Activated CD8-positive, alpha-beta T cell treated with anti-CD3 and anti-CD28 coated beads, Interleukin-2, amount 10 ng/mL, durations not matched to agents 7 days and 5 days (primary cell): ENCODE results near the gene HPCAL1. TPM values are rescaled to one million over a fixed set of nuclear protein-coding genes. Genes with fewer than 3 reads are reported as not detected.

ENCODE experiments used
- ATAC-seq: fragments of 150-1000 bp; cut with Tn5 transposase; one replicate; pipeline ENCODE4 v1.10.0; 2021; ENCODE audit warnings: moderate library complexity
- CTCF ChIA-PET: fragments of 350-600 bp; sonication (Branson Sonifier 250); formaldehyde crosslinking; loops from one replicate; lab custom pipeline; 2021; ENCODE audit warnings: antibody characterized with exemption; lab: Charles Lee
- POLR2A ChIA-PET: fragments of 350-600 bp; sonication (Branson Sonifier 250); formaldehyde crosslinking; loops from one replicate; lab custom pipeline; 2021; ENCODE audit warnings: antibody characterized with exemption; lab: Charles Lee
- DNase-seq: peaks from one replicate; pipeline ENCODE4 v3.0.0-alpha.2; 2020
- H3K27ac Mint-ChIP-seq: one replicate; pipeline ENCODE4 v1.8.0; 2021; ENCODE audit warnings: mild to moderate bottlenecking, mixed read lengths
- H3K27me3 Mint-ChIP-seq: one replicate; pipeline ENCODE4 v1.8.0; 2021; ENCODE audit warnings: low read depth, mixed read lengths
- H3K36me3 Mint-ChIP-seq: one replicate; pipeline ENCODE4 v1.8.0; 2021; ENCODE audit warnings: low read depth, mixed read lengths
- H3K4me1 Mint-ChIP-seq: one replicate; pipeline ENCODE4 v1.8.0; 2021; ENCODE audit warnings: low read depth, mixed read lengths
- H3K4me3 Mint-ChIP-seq: one replicate; pipeline ENCODE4 v1.8.0; 2021; ENCODE audit warnings: mild to moderate bottlenecking, mixed read lengths
- H3K9me3 Mint-ChIP-seq: one replicate; pipeline ENCODE4 v1.8.0; 2022; ENCODE audit warnings: mixed read lengths; ENCODE audit not compliant: insufficient read depth
- total RNA-seq, 2 experiments: library from RNA; stranded (reverse); gene quantifications; one replicate each; pipeline ENCODE4 v1.2.3, GENCODE V29; 2021

Gene HPCAL1
- total RNA-seq, 2 experiments from 2014 or later = 55.8 to 56.6 TPM

DNA sequence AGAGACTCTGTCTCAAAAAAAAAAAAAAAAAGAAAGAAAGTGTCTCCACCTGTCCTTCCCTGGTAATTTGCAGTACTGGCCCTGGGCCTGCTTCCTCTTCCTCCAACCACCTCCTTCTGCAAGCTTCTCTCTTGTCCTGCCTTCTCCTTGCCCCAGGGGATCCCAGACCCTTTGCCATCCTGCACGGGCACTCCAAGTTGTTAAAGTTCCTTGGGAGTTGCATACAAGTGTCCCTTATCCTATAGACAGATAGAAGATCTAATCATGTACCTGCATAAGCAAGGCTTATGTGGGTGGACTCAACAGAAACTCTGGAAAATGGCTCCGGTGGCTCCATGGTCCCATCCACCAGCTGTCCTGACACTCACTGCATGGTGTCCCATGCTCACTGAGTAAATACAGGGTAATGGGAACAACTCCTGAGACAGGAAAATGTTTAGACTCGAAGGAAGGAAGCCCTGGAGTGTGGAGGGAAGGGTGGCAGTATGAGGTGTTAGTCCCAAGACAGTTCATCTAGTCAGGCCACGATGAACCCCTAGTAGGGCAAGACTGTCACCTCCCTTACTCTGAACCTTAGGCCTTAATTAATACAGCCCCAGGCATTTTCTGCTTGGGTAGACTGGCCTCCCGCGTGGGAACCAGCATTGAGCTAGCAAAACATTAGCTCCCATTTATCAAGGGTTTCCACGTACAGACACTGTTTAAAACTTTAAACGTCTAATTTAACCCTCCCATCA lies 128.3 kb downstream of the HPCAL1 start:
- Mint-ChIP-seq H3K27me3 (peaks cover 15% of the 10 kb centered on the region), H3K36me3 (no peaks in the 10 kb centered on the region), H3K27ac (no peak overlapping the region), H3K9me3 (no peaks in the 10 kb centered on the region), H3K4me3 (no peak overlapping the region), H3K4me1 (peaks cover 11% of the 10 kb centered on the region)
- no peak for DNase-seq
- ChIA-PET CTCF (interaction anchor here (0.5 to 5.3 kb wide), 4 partner anchors 14 to 222 kb away, joined by 3 to 74 read pairs (median 4); no protein-coding TSS in a partner anchor), POLR2A (no interaction called here)
- ATAC-seq = no peak

DNA sequence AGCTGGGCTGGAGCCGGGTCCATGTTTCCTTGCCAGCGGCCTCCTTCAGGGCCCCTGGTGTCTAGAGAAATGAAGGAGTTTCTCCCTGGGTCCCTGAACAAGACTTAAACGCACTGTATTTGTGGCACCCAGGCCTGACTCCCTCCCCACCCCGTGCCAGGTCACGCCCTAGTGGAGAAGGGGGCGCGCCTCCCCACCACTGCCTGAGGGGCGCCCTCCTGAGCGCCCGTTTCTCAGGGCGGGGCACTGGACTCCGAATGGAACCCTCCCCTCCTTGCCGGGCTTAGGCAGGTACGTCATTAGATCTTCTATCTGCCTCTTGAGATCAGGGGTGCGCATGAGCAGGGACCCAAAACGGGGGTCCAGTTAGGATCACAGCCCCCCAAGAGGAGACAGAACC lies 129.1 kb downstream of the HPCAL1 start:
- POLR2A ChIA-PET = no interaction called here
- H3K4me3 Mint-ChIP-seq = peak overlapping the region; percentile 53
- CTCF ChIA-PET = interaction anchor here (5.3 to 6.9 kb wide), 2 partner anchors 22 to 307 kb away, joined by 74 read pairs; no protein-coding TSS in a partner anchor

GRCh38 chr2:10432311-10433181 lies 129.8 kb downstream of the HPCAL1 start:
- H3K4me1 Mint-ChIP-seq = peaks cover 11% of the 10 kb centered on the region
- POLR2A ChIA-PET = interaction anchor here (0.7 to 0.8 kb wide), 2 partner anchors 14 to 16 kb away, joined by 3 read pairs; partner anchors contain the start of gene ODC1
- no peaks in the 10 kb centered on the region for H3K9me3 Mint-ChIP-seq
- peak; percentile 5 for ATAC-seq
- DNase-seq = no peak
- H3K27ac Mint-ChIP-seq = peak overlapping the region; percentile 10
- no peaks in the 10 kb centered on the region for H3K36me3 Mint-ChIP-seq
- H3K27me3 Mint-ChIP-seq = peaks cover 15% of the 10 kb centered on the region
- H3K4me3 Mint-ChIP-seq = peak overlapping the region; percentile 53
- CTCF ChIA-PET = interaction anchor here (0.9 to 6.9 kb wide), 6 partner anchors 16 to 361 kb away, joined by 3 to 95 read pairs (median 39); partner anchors contain the start of gene ODC1

More for the DNA sequence above, 129.1 kb downstream of the HPCAL1 start:
- no peak overlapping the region for H3K27ac Mint-ChIP-seq
- H3K9me3 Mint-ChIP-seq = no peaks in the 10 kb centered on the region
- no peak for ATAC-seq
- peaks cover 15% of the 10 kb centered on the region for H3K27me3 Mint-ChIP-seq
- no peaks in the 10 kb centered on the region for H3K36me3 Mint-ChIP-seq
- H3K4me1 Mint-ChIP-seq = peaks cover 11% of the 10 kb centered on the region
- DNase-seq = no peak

- peak overlapping the region; percentile 10 for H3K27ac Mint-ChIP-seq
- no peaks in the 10 kb centered on the region for H3K9me3 Mint-ChIP-seq
- ChIA-PET CTCF (interaction anchor here (0.6 to 6.9 kb wide), 8 partner anchors 15 to 362 kb away, joined by 3 to 95 read pairs (median 16); partner anchors contain the start of gene ODC1), POLR2A (interaction anchor here (0.7 kb wide), 1 partner anchor 15 kb away, joined by 3 read pairs; the partner anchor contains the start of gene ODC1)
- DNase-seq (no peak), ATAC-seq (no peak)
- no peak overlapping the region for H3K4me3 Mint-ChIP-seq
- no peaks in the 10 kb centered on the region for H3K36me3 Mint-ChIP-seq
- peaks cover 11% of the 10 kb centered on the region for H3K4me1 Mint-ChIP-seq
- H3K27me3 Mint-ChIP-seq = peaks cover 15% of the 10 kb centered on the region
These were observed 130.7 kb downstream of the HPCAL1 start for GRCh38 chr2:10433264-10433946.

DNA sequence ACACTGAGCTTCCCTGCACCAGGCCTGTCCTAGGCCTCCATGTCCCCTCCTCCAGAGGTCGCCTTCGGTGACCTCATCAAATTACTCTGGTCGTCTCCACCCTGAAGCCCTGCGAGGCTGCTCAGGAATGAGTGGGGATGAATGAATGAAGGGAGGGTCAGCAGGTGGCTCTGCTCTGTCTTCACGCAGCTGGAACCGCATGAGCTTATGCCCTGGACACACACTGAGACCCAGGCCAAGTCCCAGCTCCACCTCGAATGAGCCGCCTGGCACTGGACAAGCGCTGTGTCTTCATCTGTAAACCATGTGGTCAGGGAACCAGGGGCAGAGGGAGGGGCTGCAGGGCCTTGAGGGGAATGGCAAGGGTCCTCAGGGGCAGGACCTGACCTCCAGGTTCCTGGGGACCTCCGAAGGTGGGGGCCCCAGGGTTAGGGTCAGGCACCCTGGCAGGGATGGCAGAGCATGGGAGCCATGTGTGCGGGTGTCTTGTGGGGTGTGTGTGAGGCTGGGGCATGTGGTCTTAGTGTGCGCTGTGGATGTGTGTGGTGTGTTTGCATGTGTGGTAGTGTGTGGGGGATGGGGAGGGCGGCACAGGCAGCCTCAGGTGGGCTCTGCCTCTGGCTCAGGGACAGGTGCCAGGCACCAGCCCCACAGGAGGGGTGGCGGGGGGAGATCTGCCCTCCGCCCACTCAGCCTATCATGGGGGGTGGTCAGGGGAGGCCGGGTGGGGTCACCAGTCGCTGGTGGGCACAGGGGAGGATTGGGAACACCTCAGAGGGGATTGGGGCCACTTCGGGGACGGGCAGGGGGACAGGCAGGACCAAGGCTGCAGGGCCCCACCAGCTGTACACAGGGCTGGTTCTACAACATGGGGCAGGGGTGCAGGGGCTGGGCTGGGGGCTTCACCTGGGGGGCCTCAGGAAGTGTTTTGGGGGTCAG lies 131.5 kb downstream of the HPCAL1 start:
- ATAC-seq = no peak

GRCh38 chr2:10434886-10435819 lies 132.4 kb downstream of the HPCAL1 start:
- Mint-ChIP-seq H3K27ac (peak overlapping the region; percentile 8), H3K4me1 (peaks cover 11% of the 10 kb centered on the region), H3K4me3 (no peak overlapping the region), H3K27me3 (peaks cover 15% of the 10 kb centered on the region), H3K9me3 (no peaks in the 10 kb centered on the region), H3K36me3 (peaks cover 13% of the 10 kb centered on the region)
- peak; percentile 83 for DNase-seq
- ATAC-seq = peak; percentile 66
- ChIA-PET CTCF (interaction anchor here (0.7 to 6.9 kb wide), 65 partner anchors 8 to 665 kb away, joined by 3 to 95 read pairs (median 4); partner anchors contain the start of genes HPCAL1, ODC1 and TAF1B), POLR2A (interaction anchor here (0.8 to 1.7 kb wide), 7 partner anchors 293 to 363 kb away, joined by 3 to 9 read pairs (median 3); no protein-coding TSS in a partner anchor)

More for the DNA sequence above, 131.5 kb downstream of the HPCAL1 start:
- ChIA-PET CTCF (interaction anchor here (0.6 to 6.9 kb wide), 51 partner anchors 9 to 664 kb away, joined by 3 to 95 read pairs (median 5); partner anchors contain the start of genes HPCAL1, ODC1 and TAF1B), POLR2A (interaction anchor here (1.1 to 1.7 kb wide), 3 partner anchors 300 to 362 kb away, joined by 3 to 9 read pairs (median 4); no protein-coding TSS in a partner anchor)
- Mint-ChIP-seq H3K27ac (peak overlapping the region; percentile 19), H3K27me3 (peaks cover 15% of the 10 kb centered on the region), H3K4me1 (peaks cover 11% of the 10 kb centered on the region), H3K36me3 (peaks cover 6% of the 10 kb centered on the region), H3K4me3 (no peak overlapping the region), H3K9me3 (no peaks in the 10 kb centered on the region)
- no peak for DNase-seq

DNA sequence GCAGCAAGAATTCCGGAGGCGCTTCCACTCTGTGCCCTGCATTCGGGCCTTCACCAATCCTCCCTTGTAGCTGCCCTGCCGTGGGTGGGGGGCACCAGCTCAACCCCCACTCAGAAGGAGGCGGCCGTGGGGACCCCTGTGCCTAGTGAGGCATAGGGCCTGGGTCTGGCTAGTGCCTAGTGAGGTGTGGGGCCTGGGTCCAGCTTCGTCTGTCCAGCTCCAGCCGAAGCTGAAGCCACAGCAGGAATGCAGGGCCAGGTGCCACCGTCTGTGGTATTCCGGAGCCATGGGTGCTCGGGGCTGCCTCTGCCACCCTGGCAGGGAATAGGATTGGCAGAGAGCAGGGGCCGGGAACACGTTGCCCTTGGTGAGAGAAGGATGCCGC lies 133.1 kb downstream of the HPCAL1 start:
- H3K36me3 Mint-ChIP-seq = peaks cover 17% of the 10 kb centered on the region
- H3K4me3 Mint-ChIP-seq = no peak overlapping the region
- ChIA-PET CTCF (interaction anchor here (0.8 to 6.9 kb wide), 37 partner anchors 7 to 623 kb away, joined by 3 to 95 read pairs (median 6); partner anchors contain the start of genes HPCAL1, ODC1 and TAF1B), POLR2A (interaction anchor here (0.6 to 1.7 kb wide), 6 partner anchors 294 to 363 kb away, joined by 3 to 9 read pairs (median 3); no protein-coding TSS in a partner anchor)
- ATAC-seq (no peak), DNase-seq (no peak)
- peaks cover 14% of the 10 kb centered on the region for H3K27me3 Mint-ChIP-seq
- H3K4me1 Mint-ChIP-seq = peaks cover 11% of the 10 kb centered on the region
- H3K27ac Mint-ChIP-seq = no peak overlapping the region
- H3K9me3 Mint-ChIP-seq = no peaks in the 10 kb centered on the region

GRCh38 chr2:10436583-10437110 lies 133.9 kb downstream of the HPCAL1 start:
- ATAC-seq = no peak
- peaks cover 11% of the 10 kb centered on the region for H3K4me1 Mint-ChIP-seq
- H3K36me3 Mint-ChIP-seq = peaks cover 21% of the 10 kb centered on the region
- H3K4me3 Mint-ChIP-seq = no peak overlapping the region
- ChIA-PET CTCF (interaction anchor here (1.0 to 6.9 kb wide), 6 partner anchors 11 to 365 kb away, joined by 3 to 95 read pairs (median 15); partner anchors contain the start of gene ODC1), POLR2A (interaction anchor here (0.6 to 1.3 kb wide), 2 partner anchors 294 to 313 kb away, joined by 3 to 4 read pairs; no protein-coding TSS in a partner anchor)
- no peak overlapping the region for H3K27ac Mint-ChIP-seq
- no peak for DNase-seq
- H3K27me3 Mint-ChIP-seq = peaks cover 10% of the 10 kb centered on the region
- no peaks in the 10 kb centered on the region for H3K9me3 Mint-ChIP-seq

DNA sequence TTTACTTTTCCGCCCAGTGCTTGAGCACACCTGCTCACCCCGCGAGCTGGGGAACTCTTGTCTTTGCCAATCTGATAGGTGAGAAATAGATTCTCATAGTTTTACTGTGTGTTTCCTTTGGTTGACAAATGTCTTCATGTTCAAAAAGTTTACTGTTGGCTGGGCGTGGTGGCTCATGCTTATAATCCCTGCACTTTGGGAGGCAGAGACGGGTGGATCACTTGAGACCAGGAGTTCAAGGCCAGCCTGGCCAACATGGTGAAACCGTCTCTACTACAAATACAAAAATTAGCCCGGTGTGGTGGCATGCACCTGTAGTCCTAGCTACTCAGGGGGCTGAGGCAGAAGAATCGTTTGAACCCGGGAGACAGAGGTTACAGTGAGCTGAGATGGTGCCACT lies 135.1 kb downstream of the HPCAL1 start:
- Mint-ChIP-seq H3K27me3 (peaks cover 6% of the 10 kb centered on the region), H3K27ac (no peak overlapping the region), H3K4me1 (peaks cover 5% of the 10 kb centered on the region), H3K4me3 (no peak overlapping the region), H3K9me3 (no peaks in the 10 kb centered on the region), H3K36me3 (peaks cover 27% of the 10 kb centered on the region)
- CTCF ChIA-PET = interaction anchor here (0.9 to 6.9 kb wide), 4 partner anchors 8 to 365 kb away, joined by 3 to 74 read pairs (median 14); no protein-coding TSS in a partner anchor
- POLR2A ChIA-PET = no interaction called here
- ATAC-seq (no peak), DNase-seq (no peak)
